CD14-positive monocyte (primary cell): ENCODE data around the gene GGA2. TPM values are rescaled to one million over a fixed set of nuclear protein-coding genes. Genes with fewer than 3 reads are reported as not detected.

Source experiments
- DNase-seq, 3 donors: peaks; one replicate each; pipeline ENCODE4 v3.0.0-alpha.2; 2011 to 2022
- H2AFZ ChIP-seq: 2 replicates; pipeline ENCODE4 v1.6.0; 2012; ENCODE audit warnings: mild to moderate bottlenecking, low read depth, low read length, inconsistent platforms; ENCODE audit not compliant: insufficient read depth, poor library complexity, severe bottlenecking
- H3K27ac ChIP-seq, 2 donors: 1 replicate in 1 of 2; 2 replicates in 1 of 2; pipeline ENCODE4 v1.5.1; 2012 to 2013; ENCODE audit warnings: low read length in 2 of 2, control low read depth in 1 of 2, inconsistent platforms in 1 of 2, low read depth in 1 of 2, mild to moderate bottlenecking in 1 of 2
- H3K27me3 ChIP-seq, 2 donors: one replicate each; pipeline versions ENCODE4 v1.6.0 to v1.6.1; 2011 to 2013; ENCODE audit warnings: low read length in 2 of 2; ENCODE audit not compliant: control insufficient read depth in 2 of 2, insufficient read depth in 2 of 2
- H3K36me3 ChIP-seq, 2 donors: replicated peaks in 1 of 2; 1 replicate in 1 of 2; 2 replicates in 1 of 2; pipeline versions ENCODE4 v1.5.1 to v1.6.1; 2012 to 2013; ENCODE audit warnings: low read length in 2 of 2, control low read depth in 1 of 2, inconsistent platforms in 1 of 2, mild to moderate bottlenecking in 1 of 2; ENCODE audit not compliant: insufficient read depth in 2 of 2, control insufficient read depth in 1 of 2
- H3K4me1 ChIP-seq, 2 donors: 1 replicate in 1 of 2; 2 replicates in 1 of 2; pipeline versions ENCODE4 v1.5.1 to v1.6.1; 2012 to 2013; ENCODE audit warnings: low read length in 2 of 2, control low read depth in 1 of 2, inconsistent platforms in 1 of 2, mild to moderate bottlenecking in 1 of 2, moderate library complexity in 1 of 2; ENCODE audit not compliant: insufficient read depth in 2 of 2, control insufficient read depth in 1 of 2
- H3K4me2 ChIP-seq: replicated peaks from 2 replicates; pipeline ENCODE3; 2012; ENCODE audit warnings: low read length, moderate library complexity, mild to moderate bottlenecking; ENCODE audit not compliant: poor library complexity, severe bottlenecking; ENCODE audit errors: extremely low read depth
- H3K4me3 ChIP-seq, 3 experiments: fragments of 200-600 bp in 1 of 3; sonication (generic) in 1 of 3; replicated peaks in 1 of 3; 1 replicate in 2 of 3; 2 replicates in 1 of 3; pipeline ENCODE4 v1.5.1; 2011 to 2013; ENCODE audit warnings: low read length in 3 of 3, mild to moderate bottlenecking in 3 of 3, control low read depth in 2 of 3, low read depth in 2 of 3, inconsistent platforms in 1 of 3, moderate library complexity in 1 of 3
- H3K79me2 ChIP-seq: 2 replicates; pipeline ENCODE4 v1.6.0; 2012; ENCODE audit warnings: mild to moderate bottlenecking, control low read depth, inconsistent platforms, low read length, moderate library complexity; ENCODE audit not compliant: insufficient read depth
- H3K9ac ChIP-seq: 2 replicates; pipeline ENCODE4 v1.6.0; 2017; ENCODE audit warnings: low read length, mild to moderate bottlenecking; ENCODE audit not compliant: insufficient read depth, poor library complexity, severe bottlenecking
- H3K9me3 ChIP-seq, 2 donors: replicated peaks in 1 of 2; 1 replicate in 1 of 2; 2 replicates in 1 of 2; pipeline versions ENCODE4 v1.5.1 to v1.6.1; 2012 to 2013; ENCODE audit warnings: low read length in 2 of 2, control low read depth in 1 of 2; ENCODE audit not compliant: control insufficient read depth in 1 of 2, insufficient read depth in 1 of 2
- H4K20me1 ChIP-seq: 2 replicates; pipeline ENCODE4 v1.6.0; 2012; ENCODE audit warnings: mild to moderate bottlenecking, low read length, control low read depth, moderate library complexity; ENCODE audit not compliant: insufficient read depth
- H3K27ac Mint-ChIP-seq, 7 donors: one replicate each; pipeline ENCODE4 v1.8.0; 2020; ENCODE audit warnings: mild to moderate bottlenecking in 7 of 7, mixed read lengths in 7 of 7, moderate library complexity in 6 of 7, inconsistent platforms in 2 of 7
- H3K27me3 Mint-ChIP-seq, 3 donors: one replicate each; pipeline ENCODE4 v1.8.0; 2021 to 2022; ENCODE audit warnings: low read depth in 3 of 3, mild to moderate bottlenecking in 3 of 3, mixed read lengths in 3 of 3, moderate library complexity in 3 of 3, inconsistent platforms in 1 of 3
- H3K36me3 Mint-ChIP-seq, 2 donors: one replicate each; pipeline ENCODE4 v1.8.0; 2020; ENCODE audit warnings: mixed read lengths in 2 of 2, inconsistent platforms in 1 of 2, mild to moderate bottlenecking in 1 of 2
- H3K4me1 Mint-ChIP-seq: one replicate; pipeline ENCODE4 v1.8.0; 2020; ENCODE audit warnings: mild to moderate bottlenecking, mixed read lengths
- H3K4me3 Mint-ChIP-seq, 2 donors: one replicate each; pipeline ENCODE4 v1.8.0; 2020; ENCODE audit warnings: mild to moderate bottlenecking in 2 of 2, mixed read lengths in 2 of 2, moderate library complexity in 1 of 2
- H3K9me3 Mint-ChIP-seq, 7 donors: one replicate each; pipeline ENCODE4 v1.8.0; 2020 to 2022; ENCODE audit warnings: mixed read lengths in 7 of 7, mild to moderate bottlenecking in 6 of 7, moderate library complexity in 6 of 7, inconsistent platforms in 2 of 7
- CTCF ChIP-seq: fragments of 200-600 bp; IDR thresholded peaks from one replicate; pipeline ENCODE4 v1.8.0; 2022; ENCODE audit warnings: antibody characterized with exemption, mild to moderate bottlenecking
- WGBS: methylation state at CpG from one replicate; pipeline ENCODE4 v1.1.5; 2013; ENCODE audit warnings: missing lambda C conversion rate; ENCODE audit not compliant: insufficient coverage; 5-methylcytosine and 5-hydroxymethylcytosine counted together
- intact Hi-C, 2 donors: fragments of 100-400 bp; cut with micrococcal nuclease; formaldehyde crosslinking; loops; one replicate each; pipeline versions ENCODE4 v1.15.0 to v1.15.1; 2023
- polyA plus RNA-seq, 3 donors: library from polyadenylated mRNA; depleted of rRNA in 1 of 3; unstranded in 2 of 3; stranded (reverse) in 1 of 3; fragments of 300-500 nt in 2 of 3; fragments of >200 nt in 1 of 3; fragmentation: Illumina TruSeq in 2 of 3; gene quantifications; 1 replicate in 2 of 3; 2 replicates in 1 of 3; pipeline ENCODE4 v1.2.3, GENCODE V29; 2012 to 2021

Gene GGA2
- polyA plus RNA-seq, 3 donors, result 37.5 to 55.4 (median 49.5) TPM

- Histone ChIP-seq H3K9ac (peak overlapping the region; percentile 84), H3K36me3 (peaks cover 0 to 5% of the 10 kb centered on the region in 2 donors), H3K4me2 (peak overlapping the region; percentile 83), H3K27ac (peak overlapping the region; percentile 20 to 85), H3K27me3 (no peaks in the 10 kb centered on the region), H3K4me3 (peak overlapping the region; percentile 51 to 98 (median 94)), H2AFZ (no peak overlapping the region), H3K4me1 (peaks cover 48 to 51% of the 10 kb centered on the region in 2 donors), H3K79me2 (peaks cover 62% of the 10 kb centered on the region), H3K9me3 (no peaks in the 10 kb centered on the region), H4K20me1 (peaks cover 51% of the 10 kb centered on the region)
- Mint-ChIP-seq H3K4me1 (peaks cover 48% of the 10 kb centered on the region), H3K27me3 (peaks cover 0 to 4% (median 0%) of the 10 kb centered on the region in 3 donors), H3K36me3 (peaks cover 11 to 18% of the 10 kb centered on the region in 2 donors), H3K9me3 (peaks cover 0 to 2% (median 0%) of the 10 kb centered on the region in 7 donors), H3K27ac (peak overlapping the region; percentile 28 to 95 (median 89)), H3K4me3 (peak overlapping the region; percentile 97 to 98)
- intact Hi-C loops, result loop anchor here (10.0 kb wide), 2 partner anchors 55 to 135 kb away; partner anchors contain the start of genes COG7 (in 1 of the 2), DCTN5 (in 1 of the 2) and PALB2 (in 1 of the 2)
- DNase-seq, result no peak
- 0% methylated on average over 10 of the region's 17 CpGs for WGBS
- no peak for TF ChIP-seq CTCF
These were observed 521 bp downstream of the GGA2 start for GRCh38 chr16:23509782-23510163.

GRCh38 chr16:23509441-23509754 is 896 bp downstream of the GGA2 start:
- Histone ChIP-seq H4K20me1 (peaks cover 55% of the 10 kb centered on the region), H3K9me3 (no peaks in the 10 kb centered on the region), H3K79me2 (peaks cover 66% of the 10 kb centered on the region), H3K9ac (peak overlapping the region; percentile 84), H3K36me3 (peaks cover 0 to 5% of the 10 kb centered on the region in 2 donors), H3K4me1 (peaks cover 52 to 55% of the 10 kb centered on the region in 2 donors), H3K27ac (peak overlapping the region; percentile 44 to 85), H3K4me2 (peak overlapping the region; percentile 83), H3K27me3 (no peaks in the 10 kb centered on the region), H3K4me3 (peak overlapping the region; percentile 51 to 98 (median 94)), H2AFZ (no peak overlapping the region)
- H3K4me3 Mint-ChIP-seq, result peak overlapping the region; percentile 97 to 98
- TF ChIP-seq CTCF, result no peak
- peaks cover 0 to 4% (median 0%) of the 10 kb centered on the region in 3 donors for H3K27me3 Mint-ChIP-seq
- peaks cover 51% of the 10 kb centered on the region for H3K4me1 Mint-ChIP-seq
- DNase-seq, result no peak
- H3K9me3 Mint-ChIP-seq, result peaks cover 0 to 2% (median 0%) of the 10 kb centered on the region in 7 donors
- intact Hi-C loops, result loop anchor here in 1 of 2 donors (10.0 kb wide), 1 partner anchor 55 kb away; the partner anchor contains the start of gene COG7
- WGBS, result no CpG with 5 or more reads among the region's 5 CpGs
- peak overlapping the region; percentile 79 to 93 (median 87) for H3K27ac Mint-ChIP-seq
- peaks cover 11 to 18% of the 10 kb centered on the region in 2 donors for H3K36me3 Mint-ChIP-seq
